ENCODE data around the gene NRXN3.
"Not testable (repeated sequence)": the region's sequence is repeated elsewhere in the genome, so short reads cannot be mapped to it uniquely, and the experiment has no call there.

NRXN3 gene

GRCh38 chr14:79100578-79100977, 930.4 kb downstream of the NRXN3 start:
- Histone ChIP-seq H3K9me3 (ENCODE audit: low read length) (no peaks in the 10 kb centered on the region), H3K27ac (ENCODE audit: low read depth, low read length, poor library complexity, severe bottlenecking) (no peak overlapping the region), H3K4me1 (ENCODE audit: insufficient read depth, low read length, severe bottlenecking) (no peaks in the 10 kb centered on the region), H3K9ac (ENCODE audit: low read length) (no peak overlapping the region), H3F3A (ENCODE audit: insufficient read depth, low read length) (no peaks in the 10 kb centered on the region), H3K9me2 (ENCODE audit: low read depth, low read length) (no peaks in the 10 kb centered on the region), H3K27me3 (ENCODE audit: insufficient read depth, low read length) (no peaks in the 10 kb centered on the region), H3K4me2 (ENCODE audit: low read length) (no peak overlapping the region), H3K36me3 (ENCODE audit: insufficient read depth, low read length) (no peaks in the 10 kb centered on the region), H4K20me1 (ENCODE audit: insufficient read depth, low read length) (no peaks in the 10 kb centered on the region), H2AFZ (ENCODE audit: low read length) (no peak overlapping the region), H3K4me3 (ENCODE audit: low read depth, low read length, poor library complexity, severe bottlenecking) (no peak overlapping the region), H3K79me2 (ENCODE audit: insufficient read depth, low read length) (no peaks in the 10 kb centered on the region)
- no peak for TF ChIP-seq EZH2 (IDR thresholded peaks at IDR 0.05; ENCODE audit: borderline replicate concordance, low read length)
- TF ChIP-seq CTCF (IDR thresholded peaks at IDR 0.05; ENCODE audit: low read length), result no peak

- Histone ChIP-seq H3K27me3 (ENCODE audit: insufficient read depth, low read length) (no peaks in the 10 kb centered on the region), H3K9me2 (ENCODE audit: low read depth, low read length) (no peaks in the 10 kb centered on the region), H3K4me2 (ENCODE audit: low read length) (no peak overlapping the region), H3K36me3 (ENCODE audit: insufficient read depth, low read length) (no peaks in the 10 kb centered on the region), H3K79me2 (ENCODE audit: insufficient read depth, low read length) (no peaks in the 10 kb centered on the region), H3K27ac (ENCODE audit: low read depth, low read length, poor library complexity, severe bottlenecking) (no peak overlapping the region), H2AFZ (ENCODE audit: low read length) (no peak overlapping the region), H3K4me1 (ENCODE audit: insufficient read depth, low read length, severe bottlenecking) (no peaks in the 10 kb centered on the region), H3K9ac (ENCODE audit: low read length) (no peak overlapping the region), H3K4me3 (ENCODE audit: low read depth, low read length, poor library complexity, severe bottlenecking) (no peak overlapping the region), H3K9me3 (ENCODE audit: low read length) (no peaks in the 10 kb centered on the region), H3F3A (ENCODE audit: insufficient read depth, low read length) (no peaks in the 10 kb centered on the region), H4K20me1 (ENCODE audit: insufficient read depth, low read length) (no peaks in the 10 kb centered on the region)
- TF ChIP-seq EZH2 (IDR thresholded peaks at IDR 0.05; ENCODE audit: borderline replicate concordance, low read length) (no peak), CTCF (IDR thresholded peaks at IDR 0.05; ENCODE audit: low read length) (no peak)
Measured at GRCh38 chr14:79101388-79101787, 931.2 kb downstream of the NRXN3 start.

- H3K4me3 ChIP-seq (ENCODE audit: low read depth, low read length, poor library complexity, severe bottlenecking), result no peak overlapping the region
- no peaks in the 10 kb centered on the region for H4K20me1 ChIP-seq (ENCODE audit: insufficient read depth, low read length)
- no peaks in the 10 kb centered on the region for H3K27me3 ChIP-seq (ENCODE audit: insufficient read depth, low read length)
- H3F3A ChIP-seq (ENCODE audit: insufficient read depth, low read length), result no peaks in the 10 kb centered on the region
- H3K9me2 ChIP-seq (ENCODE audit: low read depth, low read length), result no peaks in the 10 kb centered on the region
- no peak overlapping the region for H3K4me2 ChIP-seq (ENCODE audit: low read length)
- H3K36me3 ChIP-seq (ENCODE audit: insufficient read depth, low read length), result no peaks in the 10 kb centered on the region
- H3K4me1 ChIP-seq (ENCODE audit: insufficient read depth, low read length, severe bottlenecking), result no peaks in the 10 kb centered on the region
- no peak overlapping the region for H3K27ac ChIP-seq (ENCODE audit: low read depth, low read length, poor library complexity, severe bottlenecking)
- no peaks in the 10 kb centered on the region for H3K9me3 ChIP-seq (ENCODE audit: low read length)
- H3K9ac ChIP-seq (ENCODE audit: low read length), result no peak overlapping the region
- no peak overlapping the region for H2AFZ ChIP-seq (ENCODE audit: low read length)
- no peak for TF ChIP-seq CTCF (IDR thresholded peaks at IDR 0.05; ENCODE audit: low read length)
- no peak for TF ChIP-seq EZH2 (IDR thresholded peaks at IDR 0.05; ENCODE audit: borderline replicate concordance, low read length)
- no peaks in the 10 kb centered on the region for H3K79me2 ChIP-seq (ENCODE audit: insufficient read depth, low read length)
Measured at GRCh38 chr14:79103764-79104163, 933.6 kb downstream of the NRXN3 start.

- H3K79me2 ChIP-seq (ENCODE audit: insufficient read depth, low read length); H2AFZ ChIP-seq (ENCODE audit: low read length); H3K9me2 ChIP-seq (ENCODE audit: low read depth, low read length); H3F3A ChIP-seq (ENCODE audit: insufficient read depth, low read length); H3K9ac ChIP-seq (ENCODE audit: low read length); H3K27me3 ChIP-seq (ENCODE audit: insufficient read depth, low read length); H3K27ac ChIP-seq (ENCODE audit: low read depth, low read length, poor library complexity, severe bottlenecking); H3K9me3 ChIP-seq (ENCODE audit: low read length); H4K20me1 ChIP-seq (ENCODE audit: insufficient read depth, low read length); H3K4me2 ChIP-seq (ENCODE audit: low read length); H3K4me1 ChIP-seq (ENCODE audit: insufficient read depth, low read length, severe bottlenecking); H3K4me3 ChIP-seq (ENCODE audit: low read depth, low read length, poor library complexity, severe bottlenecking); H3K36me3 ChIP-seq (ENCODE audit: insufficient read depth, low read length): not testable (repeated sequence)
Measured at GRCh38 chr14:79110564-79110963, 940.4 kb downstream of the NRXN3 start.

Measured in OCI-LY1 (cell line).